Stimulated activated naive CD4-positive, alpha-beta T cell treated with Interleukin-2 at 50 U/mL for 16 hours (primary cell): ENCODE measurements around the gene SLC7A8.

Source experiments
- DNase-seq: peaks from one replicate; lab custom pipeline; 2025; lab: John Stamatoyannopoulos, UW

Gene SLC7A8

DNA sequence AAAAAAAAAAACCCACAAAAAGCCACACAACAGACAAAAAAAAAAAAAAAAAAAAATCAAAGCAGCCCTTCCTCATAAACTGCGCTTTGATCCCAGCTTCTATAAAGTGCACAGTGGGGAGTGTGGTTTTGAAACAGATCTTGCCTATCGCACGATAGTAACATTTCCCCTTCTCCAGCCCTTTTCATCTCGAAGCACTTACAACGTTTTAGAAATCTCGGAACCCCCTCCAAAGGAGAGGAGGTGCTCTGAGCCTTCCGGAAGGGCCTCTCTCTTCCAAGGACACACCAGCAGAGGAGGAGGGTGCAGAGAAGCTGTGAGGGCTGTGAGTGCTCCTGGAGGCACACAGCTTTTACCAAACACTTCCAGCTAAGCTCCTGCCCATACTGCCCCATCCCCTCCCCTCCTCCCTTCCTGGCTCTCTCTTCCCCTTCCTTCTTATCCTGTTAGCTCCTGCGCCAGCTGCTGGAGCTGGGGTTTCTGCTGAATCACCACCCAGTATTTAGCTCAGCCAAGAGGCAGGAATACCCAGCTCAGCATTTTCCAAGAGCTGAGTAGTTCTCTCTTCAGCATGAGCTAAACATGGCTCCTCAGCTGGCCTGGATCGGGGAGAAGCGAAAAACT, 28.4 kb downstream of the SLC7A8 start:
- no peak for DNase-seq

GRCh38 chr14:23153851-23154796, 29.3 kb downstream of the SLC7A8 start:
- DNase-seq = no peak

GRCh38 chr14:23151342-23151741, 32.1 kb downstream of the SLC7A8 start:
- DNase-seq = no peak

GRCh38 chr14:23149745-23150144, 33.7 kb downstream of the SLC7A8 start:
- DNase-seq = no peak

- no peak for DNase-seq
Measured at GRCh38 chr14:23148591-23149249, 34.7 kb downstream of the SLC7A8 start.

DNA sequence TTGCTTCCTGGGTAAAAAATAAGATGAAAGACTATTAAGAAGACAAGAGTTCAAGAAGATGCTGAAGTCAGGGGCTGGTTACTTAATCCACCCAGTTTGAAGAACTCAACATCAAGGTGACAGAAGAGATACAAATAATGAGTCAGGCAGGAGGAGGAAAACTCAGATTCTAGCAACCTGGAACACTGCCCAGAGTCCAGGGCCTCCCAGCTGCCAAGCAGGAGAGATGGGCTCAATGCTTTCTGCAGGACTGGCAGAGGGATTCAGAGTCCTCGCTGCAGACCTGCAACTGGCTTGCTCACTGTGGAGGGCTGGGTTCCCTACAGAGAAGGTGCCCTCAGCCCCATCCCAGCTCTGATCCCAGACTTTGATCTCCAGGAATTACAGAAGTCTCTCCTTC, 35.8 kb downstream of the SLC7A8 start:
- DNase-seq = no peak

DNA sequence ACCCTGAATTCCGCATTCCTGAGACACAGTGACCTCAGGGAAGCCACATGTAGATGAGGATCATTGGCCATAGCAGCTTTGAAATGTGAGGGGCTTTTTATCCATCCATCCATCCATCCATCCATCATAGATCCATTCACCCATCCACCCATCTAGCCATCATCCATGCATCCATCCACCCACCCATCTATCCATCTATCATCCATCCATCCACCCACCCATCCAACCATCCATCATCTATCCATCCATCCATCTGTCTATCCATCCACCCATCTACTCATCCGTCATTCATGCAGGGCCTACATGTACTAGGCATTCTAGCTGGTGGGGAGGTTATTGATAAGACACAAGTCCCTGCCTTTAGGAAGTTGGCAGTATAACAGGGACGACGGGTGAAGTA, 36.5 kb downstream of the SLC7A8 start:
- DNase-seq = no peak

- no peak for DNase-seq
Measured at GRCh38 chr14:23146351-23146910, 37.0 kb downstream of the SLC7A8 start.

GRCh38 chr14:23145794-23146350, 37.6 kb downstream of the SLC7A8 start:
- DNase-seq = no peak

DNA sequence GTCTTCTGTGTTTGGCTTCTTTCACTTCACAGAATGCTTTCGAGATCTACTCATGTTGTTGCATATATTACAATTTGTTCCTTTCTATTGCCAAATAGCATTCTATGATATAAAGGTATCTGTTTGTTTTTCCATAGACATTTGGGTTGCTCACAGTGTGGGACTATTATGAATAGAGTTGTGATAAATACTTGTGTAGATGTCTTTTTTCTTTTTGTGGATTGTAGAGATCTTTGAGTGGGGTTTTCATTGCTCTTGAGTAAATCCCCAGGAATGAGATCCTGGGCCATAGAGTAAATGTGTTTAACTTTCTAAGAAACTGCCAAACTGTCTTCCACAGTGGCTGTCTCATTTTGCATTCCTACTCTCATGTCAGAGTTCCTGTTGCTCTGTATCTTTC, 39.5 kb downstream of the SLC7A8 start:
- no peak for DNase-seq

GRCh38 chr14:23142826-23143225, 40.6 kb downstream of the SLC7A8 start:
- no peak for DNase-seq

DNA sequence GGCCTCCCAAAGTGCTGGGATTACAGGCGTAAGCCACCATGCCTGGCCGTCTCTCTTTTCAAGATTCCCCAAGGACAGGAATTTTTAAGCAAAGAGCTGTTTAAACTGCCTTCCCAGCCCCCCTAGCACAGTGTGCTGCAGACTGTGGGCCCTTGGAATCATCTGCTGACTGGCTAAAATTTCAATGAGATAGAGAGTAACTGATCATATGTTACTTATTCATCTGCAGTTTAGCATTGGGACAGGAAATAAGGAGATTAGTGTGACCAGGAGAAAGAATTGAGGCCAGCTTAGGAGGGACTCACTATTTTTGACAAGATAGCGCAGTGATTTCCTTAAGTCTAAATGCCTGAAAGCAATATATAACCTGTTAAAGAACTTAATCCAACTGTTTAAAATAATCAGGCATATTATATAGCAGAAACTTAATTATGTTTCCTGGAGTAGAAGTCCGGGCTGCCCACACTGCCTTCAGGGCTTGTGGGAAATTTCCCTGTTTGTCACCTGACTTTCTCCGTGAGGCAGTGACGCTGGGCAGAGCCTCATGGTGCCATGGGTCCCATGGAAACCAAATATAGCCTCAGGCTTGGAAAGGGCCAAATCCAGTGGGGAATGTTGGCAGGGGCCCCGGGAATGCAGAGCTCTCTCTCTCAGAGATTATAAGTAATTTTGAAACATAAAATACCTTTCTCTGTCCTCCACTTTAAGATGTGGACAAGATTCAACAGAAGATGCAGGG, 41.6 kb downstream of the SLC7A8 start:
- DNase-seq = no peak

DNA sequence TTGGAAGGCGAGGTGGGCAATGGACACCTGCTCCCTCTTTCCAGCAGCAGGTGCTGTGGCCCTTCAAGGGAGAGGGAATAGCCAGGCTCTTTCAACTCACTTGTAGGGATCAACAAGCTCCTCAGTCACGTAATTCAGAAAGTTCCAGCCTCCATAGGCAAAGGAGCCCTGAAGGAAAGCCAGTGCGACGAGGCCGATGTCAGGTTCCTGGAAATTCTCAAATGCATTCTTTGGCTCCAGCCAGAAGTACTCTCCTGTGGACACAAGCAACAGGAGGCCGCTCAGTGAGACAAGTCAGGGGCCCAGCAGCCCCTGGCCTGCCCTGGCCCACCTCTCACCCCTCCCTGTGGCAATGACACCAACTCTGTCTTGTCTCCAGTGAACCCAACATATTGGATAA, 43.1 kb downstream of the SLC7A8 start:
- DNase-seq = no peak

- no peak for DNase-seq
Measured at GRCh38 chr14:23139874-23140273, 43.6 kb downstream of the SLC7A8 start.

DNA sequence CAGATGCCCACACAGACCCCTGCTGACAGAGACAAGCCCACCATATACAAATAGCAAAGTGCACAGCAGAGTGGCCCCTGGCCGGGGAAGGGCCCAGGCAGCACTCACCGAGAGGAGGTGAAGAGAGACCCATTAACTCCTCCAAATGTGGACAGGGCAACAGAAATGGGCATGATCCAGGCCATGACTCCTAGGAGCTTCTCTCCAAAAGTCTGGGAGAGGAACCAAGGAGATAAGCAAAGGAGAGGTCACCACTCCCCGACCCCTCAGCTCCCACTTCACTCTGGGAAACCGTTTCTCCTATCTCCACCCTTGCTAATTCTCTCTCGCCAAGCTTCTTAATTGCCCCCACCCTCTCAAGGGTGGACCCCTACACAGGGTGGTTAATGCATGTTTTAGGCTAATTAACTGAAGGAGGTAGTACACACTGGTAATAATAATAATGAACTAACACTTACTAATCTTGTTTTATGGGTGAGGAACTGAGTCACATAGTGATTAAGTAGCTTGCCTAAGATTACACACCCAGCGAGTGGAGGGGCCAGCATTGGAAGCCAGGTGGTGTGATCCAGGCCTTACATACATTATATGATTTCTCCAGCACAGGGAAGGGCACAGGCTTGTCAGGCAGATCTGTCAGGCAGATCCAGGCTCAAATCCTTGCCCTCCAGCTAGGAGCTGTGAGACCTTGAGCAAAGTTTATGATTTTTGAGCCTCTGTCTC, 45.5 kb downstream of the SLC7A8 start:
- DNase-seq = no peak

DNA sequence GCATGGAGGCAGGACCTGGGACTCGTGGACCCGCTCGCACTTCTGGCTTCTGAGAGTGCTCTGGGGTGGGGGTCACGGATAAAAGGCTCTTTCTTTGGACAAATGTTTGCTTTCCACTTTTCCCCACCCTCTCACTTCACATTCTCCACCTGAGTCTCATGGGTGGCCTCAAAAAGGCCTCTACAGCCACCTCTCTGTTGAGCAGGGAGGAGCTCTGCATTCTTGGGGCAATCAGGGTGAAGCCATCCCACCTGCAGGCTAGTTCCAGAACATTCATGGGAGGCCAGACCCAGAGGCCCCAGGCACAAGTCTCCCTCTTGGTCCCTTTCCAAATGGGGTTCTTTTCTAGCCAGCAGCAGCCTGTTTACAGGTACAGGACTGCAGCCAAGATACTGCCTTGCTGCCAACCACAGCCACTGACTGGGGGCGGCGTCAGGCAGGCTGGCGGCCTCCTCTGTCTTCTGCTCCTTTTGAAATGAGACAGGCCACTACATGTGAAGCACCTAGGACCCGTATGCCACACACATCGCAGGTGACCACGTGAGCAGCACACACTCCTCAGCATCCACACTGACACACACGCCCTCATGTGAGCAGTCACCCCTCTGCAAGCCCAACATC, 46.2 kb downstream of the SLC7A8 start:
- DNase-seq = no peak

- no peak for DNase-seq
Measured at GRCh38 chr14:23136566-23137133, 46.8 kb downstream of the SLC7A8 start.

DNA sequence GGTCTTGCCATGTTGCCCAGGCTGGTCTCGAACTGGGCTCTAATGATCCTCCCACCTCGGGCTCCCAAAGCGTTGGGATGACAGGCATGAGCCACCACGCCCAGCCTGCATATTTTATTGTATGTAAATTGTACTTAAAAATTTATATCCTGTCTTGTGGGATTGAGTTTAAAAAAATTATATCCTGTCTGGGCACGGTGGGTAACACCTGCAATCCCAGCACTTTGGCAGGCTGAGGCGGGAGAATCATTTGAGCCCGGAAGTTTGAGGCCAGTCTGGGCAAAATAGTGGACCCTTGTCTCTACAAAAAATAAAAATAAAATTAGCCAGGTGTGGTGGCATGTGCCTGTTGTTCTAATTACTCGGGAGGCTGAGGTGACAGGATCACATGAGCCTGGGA, 50.5 kb downstream of the SLC7A8 start:
- DNase-seq = no peak

- DNase-seq = no peak
Measured at GRCh38 chr14:23131482-23131881, 52.0 kb downstream of the SLC7A8 start.

DNA sequence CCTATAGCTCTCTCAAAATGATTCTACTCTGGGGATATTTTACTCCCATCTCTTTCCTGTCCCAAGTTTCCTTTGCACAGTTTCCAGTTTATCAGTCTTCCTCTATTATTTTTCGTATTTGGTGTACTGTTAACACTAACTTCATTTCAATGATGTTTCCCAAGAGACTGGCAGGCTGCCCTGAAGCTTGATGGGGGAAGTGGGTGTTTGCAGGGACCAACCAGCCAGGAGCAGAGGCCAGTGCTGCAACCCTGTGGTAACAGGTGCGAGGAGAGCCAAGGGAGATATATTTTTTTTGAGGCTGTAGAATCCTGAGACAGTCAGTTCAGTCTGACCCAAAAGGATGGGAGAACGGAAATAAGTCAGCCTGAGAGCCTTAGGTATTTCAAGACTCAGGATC, 52.6 kb downstream of the SLC7A8 start:
- DNase-seq = no peak
